H1 (cell line): ENCODE results near the gene ARMC9. TPM values are rescaled to one million over a fixed set of nuclear protein-coding genes. Genes with fewer than 3 reads are reported as not detected.
"Not testable (repeated sequence)": the region's sequence is repeated elsewhere in the genome, so short reads cannot be mapped to it uniquely, and the experiment has no call there.

Experiments used
- CTCF ChIA-PET: fragments of 300-600 bp; sonication (Branson Sonifier 250); formaldehyde crosslinking; loops from one replicate; lab custom pipeline; 2021; ENCODE audit not compliant: partially characterized antibody; lab: Charles Lee
- POLR2A ChIA-PET: fragments of 300-600 bp; sonication (Branson Sonifier 250); formaldehyde crosslinking; loops from one replicate; lab custom pipeline; 2021; ENCODE audit warnings: inconsistent platforms; ENCODE audit not compliant: partially characterized antibody; lab: Charles Lee
- DNase-seq, 2 experiments: peaks; one replicate each; pipeline versions ENCODE4 v3.0.0 to v3.0.0-alpha.2; 2010 to 2022; ENCODE audit warnings: low spot score in 2 of 2, low read depth in 1 of 2, mixed read lengths in 1 of 2
- FAIRE-seq: peaks from 2 replicates; lab custom pipeline; 2011; peaks lifted over from hg19 to GRCh38; lab: Jason Lieb, UNC
- H2AFZ ChIP-seq: 2 replicates; pipeline ENCODE4 v1.8.1; 2012; ENCODE audit warnings: low read length, inconsistent platforms
- H2AK5ac ChIP-seq: 2 replicates; pipeline ENCODE4 v1.6.1; 2013; ENCODE audit warnings: low read depth, low read length
- H2BK120ac ChIP-seq: replicated peaks from 2 replicates; pipeline ENCODE3; 2013; ENCODE audit warnings: low read depth, low read length, inconsistent platforms
- H2BK12ac ChIP-seq: 2 replicates; pipeline ENCODE4 v1.6.1; 2013; ENCODE audit warnings: low read depth, low read length
- H2BK15ac ChIP-seq: 2 replicates; pipeline ENCODE4 v1.6.1; 2013; ENCODE audit warnings: low read length
- H2BK20ac ChIP-seq: 2 replicates; pipeline ENCODE4 v1.6.1; 2013; ENCODE audit warnings: low read length
- H2BK5ac ChIP-seq: 2 replicates; pipeline ENCODE4 v1.6.1; 2013; ENCODE audit warnings: low read depth, low read length
- H3K14ac ChIP-seq: 2 replicates; pipeline ENCODE4 v1.6.1; 2013; ENCODE audit warnings: inconsistent platforms; ENCODE audit not compliant: insufficient read length
- H3K18ac ChIP-seq: 2 replicates; pipeline ENCODE4 v1.6.1; 2013; ENCODE audit warnings: low read length; ENCODE audit errors: extremely low read depth
- H3K23ac ChIP-seq: 2 replicates; pipeline ENCODE4 v1.6.1; 2013; ENCODE audit warnings: inconsistent platforms; ENCODE audit not compliant: insufficient read length
- H3K23me2 ChIP-seq: 2 replicates; pipeline ENCODE4 v1.6.1; 2013; ENCODE audit warnings: low read depth, low read length
- H3K27ac ChIP-seq: 2 replicates; pipeline ENCODE4 v1.6.1; 2011; ENCODE audit warnings: low read depth, low read length, inconsistent platforms
- H3K27me3 ChIP-seq, 4 experiments: replicated peaks in 1 of 4; 1 replicate in 1 of 4; 2 replicates in 3 of 4; pipeline versions ENCODE4 v1.6.1 to v1.8.1; 2011 to 2013; ENCODE audit warnings: low read length in 3 of 4, mild to moderate bottlenecking in 3 of 4, inconsistent platforms in 2 of 4, mixed read lengths in 2 of 4, moderate library complexity in 1 of 4; ENCODE audit not compliant: control insufficient read depth in 3 of 4, insufficient read depth in 3 of 4; ENCODE audit errors: extremely low read depth in 1 of 4
- H3K36me3 ChIP-seq, 4 experiments: 2 replicates each; pipeline versions ENCODE4 v1.6.1 to v1.8.1; 2011 to 2013; ENCODE audit warnings: mild to moderate bottlenecking in 4 of 4, low read length in 3 of 4, moderate library complexity in 2 of 4, control low read depth in 1 of 4, inconsistent platforms in 1 of 4; ENCODE audit not compliant: insufficient read depth in 4 of 4, control insufficient read depth in 2 of 4
- H3K4ac ChIP-seq: replicated peaks from 2 replicates; pipeline ENCODE3; 2013; ENCODE audit warnings: low read length, low read depth, mixed read lengths, inconsistent platforms; ENCODE audit not compliant: insufficient read length
- H3K4me1 ChIP-seq, 4 experiments: replicated peaks in 1 of 4; 1 replicate in 1 of 4; 2 replicates in 3 of 4; pipeline versions ENCODE4 v1.6.1 to v1.8.1; 2011 to 2013; ENCODE audit warnings: low read length in 3 of 4, inconsistent platforms in 2 of 4, mixed read lengths in 1 of 4; ENCODE audit not compliant: insufficient read depth in 4 of 4, control insufficient read depth in 3 of 4
- H3K4me2 ChIP-seq, 2 experiments: 2 replicates each; pipeline versions ENCODE4 v1.6.1 to v1.8.1; 2011 to 2013; ENCODE audit warnings: low read depth in 2 of 2, low read length in 2 of 2, control low read depth in 1 of 2, inconsistent platforms in 1 of 2, mild to moderate bottlenecking in 1 of 2; ENCODE audit not compliant: insufficient read depth in 1 of 2
- H3K4me3 ChIP-seq, 4 experiments: fragments of 200-600, 300-600 bp in 1 of 4; sonication (generic), shearing (Covaris generic), sonication (Bioruptor Twin) in 1 of 4; 2 replicates each; pipeline versions ENCODE4 v1.5.1 to v1.8.1; 2011 to 2016; ENCODE audit warnings: low read length in 4 of 4, low read depth in 3 of 4, control low read depth in 2 of 4, inconsistent platforms in 2 of 4, mild to moderate bottlenecking in 2 of 4, mixed read lengths in 1 of 4, moderate library complexity in 1 of 4; ENCODE audit not compliant: insufficient read depth in 2 of 4; ENCODE audit errors: extremely low read depth in 1 of 4
- H3K56ac ChIP-seq: replicated peaks from 2 replicates; pipeline ENCODE3; 2013; ENCODE audit warnings: low read depth, mild to moderate bottlenecking, mixed read lengths, low read length, inconsistent platforms; ENCODE audit not compliant: insufficient read length
- H3K79me1 ChIP-seq: 2 replicates; pipeline ENCODE4 v1.6.1; 2013; ENCODE audit warnings: low read depth, low read length, control low read depth
- H3K79me2 ChIP-seq, 2 experiments: 2 replicates each; pipeline versions ENCODE4 v1.6.1 to v1.8.1; 2012 to 2013; ENCODE audit warnings: low read length in 2 of 2, mild to moderate bottlenecking in 2 of 2, inconsistent platforms in 1 of 2; ENCODE audit not compliant: insufficient read depth in 2 of 2, control insufficient read depth in 1 of 2
- H3K9ac ChIP-seq, 4 experiments: replicated peaks in 1 of 4; 1 replicate in 1 of 4; 2 replicates in 3 of 4; pipeline versions ENCODE4 v1.6.1 to v1.8.1; 2011 to 2013; ENCODE audit warnings: low read depth in 3 of 4, low read length in 3 of 4, control low read depth in 2 of 4, mild to moderate bottlenecking in 2 of 4, moderate library complexity in 2 of 4, inconsistent platforms in 1 of 4; ENCODE audit errors: extremely low read depth in 1 of 4
- H3K9me3 ChIP-seq, 2 experiments: 2 replicates each; pipeline versions ENCODE4 v1.6.1 to v1.8.1; 2012 to 2013; ENCODE audit warnings: mild to moderate bottlenecking in 2 of 2, moderate library complexity in 2 of 2, control low read depth in 1 of 2, inconsistent platforms in 1 of 2, low read depth in 1 of 2, low read length in 1 of 2, mixed read lengths in 1 of 2; ENCODE audit not compliant: insufficient read depth in 2 of 2
- H4K20me1 ChIP-seq, 2 experiments: replicated peaks in 1 of 2; 2 replicates each; pipeline versions ENCODE3 to v1.8.1; 2011 to 2013; ENCODE audit warnings: inconsistent platforms in 2 of 2, low read length in 2 of 2, mild to moderate bottlenecking in 1 of 2; ENCODE audit not compliant: insufficient read depth in 2 of 2, control insufficient read depth in 1 of 2
- H4K5ac ChIP-seq: 2 replicates; pipeline ENCODE4 v1.6.1; 2013; ENCODE audit warnings: low read length, low read depth, mixed read lengths, inconsistent platforms; ENCODE audit not compliant: insufficient read length
- H4K8ac ChIP-seq: 2 replicates; pipeline ENCODE4 v1.8.0; 2013; ENCODE audit warnings: mild to moderate bottlenecking, moderate library complexity, low read length, inconsistent platforms; ENCODE audit not compliant: insufficient read depth; ENCODE audit errors: extremely low read depth
- H4K91ac ChIP-seq: replicated peaks from 2 replicates; pipeline ENCODE3; 2013; ENCODE audit warnings: low read length, mixed read lengths, inconsistent platforms; ENCODE audit not compliant: insufficient read length
- WGBS, 2 experiments: shearing (Covaris generic) in 1 of 2; methylation state at CpG; one replicate each; pipeline versions ENCODE4 v1.1.6 to v1.1.7; 2013 to 2015; ENCODE audit warnings: low lambda C conversion rate in 2 of 2, mixed read lengths in 2 of 2, inconsistent platforms in 1 of 2, low coverage in 1 of 2, missing lambda C conversion rate in 1 of 2; ENCODE audit not compliant: insufficient replicate concordance in 2 of 2, insufficient coverage in 1 of 2, insufficient read length in 1 of 2; ENCODE audit errors: extremely low coverage in 1 of 2, missing lambda C conversion rate in 1 of 2; 5-methylcytosine and 5-hydroxymethylcytosine counted together
- polyA plus RNA-seq, 7 experiments: library from polyadenylated mRNA; depleted of rRNA in 3 of 7; stranded (reverse) in 5 of 7; unstranded in 2 of 7; fragments of >200 nt in 5 of 7; fragments of 200-250 nt in 2 of 7; gene quantifications; 1 replicate in 5 of 7; 2 replicates in 1 of 7; 4 replicates in 1 of 7; pipeline versions ENCODE4 v1.2.1 to v1.2.3, GENCODE V29; 2011 to 2013; ENCODE audit warnings: missing spikeins in 2 of 7, mixed read lengths in 2 of 7
- total RNA-seq: library from RNA; stranded (reverse); fragmentation: NEBNext Ultra II Directional; extraction: Animal tissue kit (Norgen Biotek cat#: 25700); gene quantifications from 2 replicates; pipeline ENCODE4 v1.2.1, GENCODE V29; 2021

Gene ARMC9
- total and polyA plus RNA-seq, 2 of the 8 experiments (the other 6 are each of a cell fraction or from before 2014, with no cell fraction given), result 23.2 to 36.1 TPM

- H3K79me1 ChIP-seq, H3K23ac ChIP-seq, H3K79me2 ChIP-seq, H3K27me3 ChIP-seq, H4K91ac ChIP-seq, H2BK15ac ChIP-seq, H2AK5ac ChIP-seq, H3K23me2 ChIP-seq, H3K27ac ChIP-seq, FAIRE-seq, H3K4me3 ChIP-seq, H4K8ac ChIP-seq, H4K20me1 ChIP-seq, H4K5ac ChIP-seq, H2BK20ac ChIP-seq, DNase-seq, H2BK12ac ChIP-seq, H2BK5ac ChIP-seq, H3K9ac ChIP-seq, H3K18ac ChIP-seq, H2BK120ac ChIP-seq, H3K4ac ChIP-seq, H3K36me3 ChIP-seq, H3K4me2 ChIP-seq, H3K9me3 ChIP-seq, H2AFZ ChIP-seq, H3K56ac ChIP-seq, H3K14ac ChIP-seq: not testable (repeated sequence)
- ChIA-PET CTCF (interaction anchor here (0.6 to 32.5 kb wide), 22 partner anchors 3 to 480 kb away, joined by 3 to 617 read pairs (median 6); partner anchors contain the start of gene B3GNT7), POLR2A (interaction anchor here (1.1 to 20.1 kb wide), 3 partner anchors 22 to 57 kb away, joined by 3 to 235 read pairs (median 88); partner anchors contain the start of gene NCL)
- WGBS, 2 experiments, result 91% methylated on average over 5 of the region's 5 CpGs; no CpG with 5 or more reads in 1 of the 2 experiments
- H3K4me1 ChIP-seq, result peaks cover 6 to 19% (median 15%) of the 10 kb centered on the region in 4 experiments
Measured at GRCh38 chr2:231407686-231408085, 209.3 kb downstream of the ARMC9 start.
